Lower leg skin (tissue), 4 donors: ENCODE results near the gene HMCN2. TPM values are rescaled to one million over a fixed set of nuclear protein-coding genes. Genes with fewer than 3 reads are reported as not detected.

Source experiments
- DNase-seq, 2 donors: peaks; one replicate each; pipeline ENCODE4 v3.0.0-alpha.2; 2019; ENCODE audit warnings: low spot score in 2 of 2
- H3K4me3 ChIP-seq: fragments of 200-600 bp; sonication (generic); 2 replicates; pipeline ENCODE4 v1.5.1; 2017; ENCODE audit warnings: mild to moderate bottlenecking, low read depth; ENCODE audit not compliant: poor library complexity, severe bottlenecking
- POLR2A ChIP-seq, 2 donors: fragments of 450-650 bp; IDR thresholded peaks; one replicate each; pipeline ENCODE4 v1.6.1; 2016 to 2017; ENCODE audit warnings: antibody characterized with exemption in 2 of 2, mild to moderate bottlenecking in 1 of 2, moderate library complexity in 1 of 2
- WGBS, 2 donors: methylation state at CpG; one replicate each; pipeline ENCODE4 v1.1.5; 2018; 5-methylcytosine and 5-hydroxymethylcytosine counted together
- intact Hi-C: fragments of 100-400 bp; cut with DNase I; formaldehyde crosslinking; loops from one replicate; pipeline ENCODE4 v1.15.0; 2023; ENCODE audit warnings: low total_unique reads
- total RNA-seq, 4 donors: library from RNA; depleted of rRNA; stranded (reverse); fragments of >200 nt; gene quantifications; one replicate each; pipeline ENCODE4 v1.1.0, GENCODE V29; 2016
- TF ChIP-seq, protein P1 (sequence below), 3 donors: fragments of 450-650 bp; IDR thresholded peaks; one replicate each; pipeline ENCODE4 v1.5.1; 2016; ENCODE audit warnings: antibody characterized with exemption in 3 of 3, mild to moderate bottlenecking in 3 of 3, moderate library complexity in 2 of 3

The HMCN2 gene
- total RNA-seq, 4 donors from 2014 or later, result 1.9 to 4.3 (median 3.0) TPM

DNA sequence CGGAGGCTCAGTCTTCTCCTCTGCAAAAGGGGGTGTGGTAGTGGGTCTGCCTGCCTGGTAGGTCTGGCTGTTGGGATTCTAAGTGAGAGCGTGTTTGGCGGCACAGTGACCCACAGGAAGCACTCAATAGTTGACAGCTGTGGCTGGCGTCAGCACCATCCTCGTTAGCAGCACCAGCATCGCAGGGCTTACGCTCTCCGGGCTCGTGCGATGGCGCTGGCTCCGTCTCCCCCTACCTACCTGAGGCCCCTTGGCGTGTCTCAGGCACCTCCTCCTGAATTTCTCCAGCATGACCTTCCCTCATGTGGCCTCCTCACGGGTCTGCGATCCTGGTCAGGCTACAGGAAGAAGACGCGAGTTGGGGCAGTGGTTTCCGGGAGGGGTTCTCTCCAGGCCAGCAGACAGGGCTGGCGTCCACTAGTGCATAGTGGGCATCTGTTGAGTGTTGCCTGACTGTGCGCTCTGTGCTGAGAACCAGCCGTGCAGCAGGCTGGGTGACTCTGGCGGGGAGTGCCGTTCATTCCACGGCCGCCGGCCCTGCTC is 66.9 kb downstream of the HMCN2 start:
- intact Hi-C loops, result no loop called here
- H3K4me3 ChIP-seq, result no peak overlapping the region
- WGBS, 2 donors, result 79 to 85% methylated on average over 26 of the region's 26 CpGs
- TF ChIP-seq, protein P1, sequence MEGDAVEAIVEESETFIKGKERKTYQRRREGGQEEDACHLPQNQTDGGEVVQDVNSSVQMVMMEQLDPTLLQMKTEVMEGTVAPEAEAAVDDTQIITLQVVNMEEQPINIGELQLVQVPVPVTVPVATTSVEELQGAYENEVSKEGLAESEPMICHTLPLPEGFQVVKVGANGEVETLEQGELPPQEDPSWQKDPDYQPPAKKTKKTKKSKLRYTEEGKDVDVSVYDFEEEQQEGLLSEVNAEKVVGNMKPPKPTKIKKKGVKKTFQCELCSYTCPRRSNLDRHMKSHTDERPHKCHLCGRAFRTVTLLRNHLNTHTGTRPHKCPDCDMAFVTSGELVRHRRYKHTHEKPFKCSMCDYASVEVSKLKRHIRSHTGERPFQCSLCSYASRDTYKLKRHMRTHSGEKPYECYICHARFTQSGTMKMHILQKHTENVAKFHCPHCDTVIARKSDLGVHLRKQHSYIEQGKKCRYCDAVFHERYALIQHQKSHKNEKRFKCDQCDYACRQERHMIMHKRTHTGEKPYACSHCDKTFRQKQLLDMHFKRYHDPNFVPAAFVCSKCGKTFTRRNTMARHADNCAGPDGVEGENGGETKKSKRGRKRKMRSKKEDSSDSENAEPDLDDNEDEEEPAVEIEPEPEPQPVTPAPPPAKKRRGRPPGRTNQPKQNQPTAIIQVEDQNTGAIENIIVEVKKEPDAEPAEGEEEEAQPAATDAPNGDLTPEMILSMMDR (IDR thresholded peaks at IDR 0.05), result no peak
- TF ChIP-seq POLR2A (IDR thresholded peaks at IDR 0.05), result no peak
- DNase-seq, result no peak

DNA sequence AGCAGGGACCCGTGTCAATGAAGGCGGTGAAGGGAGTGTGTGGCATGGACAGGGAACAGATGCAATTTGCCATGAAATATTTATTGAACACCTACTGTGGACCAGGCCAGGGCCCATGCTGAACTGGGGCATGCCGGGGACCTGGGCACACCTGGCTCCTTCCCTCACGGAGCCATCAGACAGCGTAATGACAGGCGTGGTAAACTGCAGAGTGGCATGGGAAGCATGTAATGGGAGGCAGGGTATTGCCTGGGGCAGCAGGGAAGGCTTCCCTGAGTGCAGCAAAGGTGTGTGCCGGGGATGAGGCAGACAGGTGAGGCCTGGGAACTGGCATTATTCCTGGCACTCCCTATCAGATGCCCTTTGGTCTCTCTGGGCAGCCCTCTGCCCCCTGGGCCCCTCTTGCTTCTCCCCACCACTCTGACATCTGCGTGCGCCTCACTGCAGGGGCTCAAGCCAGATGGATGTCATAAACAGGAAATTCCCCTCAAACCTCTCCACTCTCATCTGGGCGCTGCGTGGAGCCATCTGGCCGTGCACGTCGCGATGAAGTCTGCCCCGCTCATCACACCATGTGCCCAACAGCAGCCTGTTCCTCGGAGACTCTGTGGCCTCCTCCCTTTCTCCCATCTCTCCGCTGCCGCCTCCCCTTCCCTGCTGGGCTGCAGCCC is 67.6 kb downstream of the HMCN2 start:
- WGBS, 2 donors, result 45 to 53% methylated on average over 17 to 19 of the region's 19 CpGs
- TF ChIP-seq, protein P1 (IDR thresholded peaks at IDR 0.05), result no peak
- TF ChIP-seq POLR2A (IDR thresholded peaks at IDR 0.05), result no peak
- no peak overlapping the region for H3K4me3 ChIP-seq
- DNase-seq, result no peak
- intact Hi-C loops, result no loop called here

- DNase-seq, result no peak
- no peak for TF ChIP-seq POLR2A (IDR thresholded peaks at IDR 0.05)
- TF ChIP-seq, protein P1 (IDR thresholded peaks at IDR 0.05), result no peak
- WGBS, 2 donors, result 76 to 77% methylated on average over 5 of the region's 5 CpGs
- intact Hi-C loops, result no loop called here
- H3K4me3 ChIP-seq, result no peak overlapping the region
These were observed 68.1 kb downstream of the HMCN2 start for GRCh38 chr9:130333712-130334062.

- DNase-seq, result no peak
- intact Hi-C loops, result no loop called here
- 78 to 89% methylated on average over 4 of the region's 4 CpGs for WGBS, 2 donors
These were observed 69.4 kb downstream of the HMCN2 start for GRCh38 chr9:130334915-130335314.

GRCh38 chr9:130336027-130336610 is 70.6 kb downstream of the HMCN2 start:
- TF ChIP-seq POLR2A (IDR thresholded peaks at IDR 0.05), result no peak
- TF ChIP-seq, protein P1 (IDR thresholded peaks at IDR 0.05), result no peak
- WGBS, 2 donors, result 58 to 67% methylated on average over 6 of the region's 6 CpGs
- intact Hi-C loops, result no loop called here
- no peak overlapping the region for H3K4me3 ChIP-seq
- DNase-seq, result no peak

More at GRCh38 chr9:130334915-130335314, 69.4 kb downstream of the HMCN2 start:
- no peak for TF ChIP-seq POLR2A (IDR thresholded peaks at IDR 0.05)
- TF ChIP-seq, protein P1 (IDR thresholded peaks at IDR 0.05), result no peak
- no peak overlapping the region for H3K4me3 ChIP-seq
